ENCODE data around the gene CACNA2D1.

DNA sequence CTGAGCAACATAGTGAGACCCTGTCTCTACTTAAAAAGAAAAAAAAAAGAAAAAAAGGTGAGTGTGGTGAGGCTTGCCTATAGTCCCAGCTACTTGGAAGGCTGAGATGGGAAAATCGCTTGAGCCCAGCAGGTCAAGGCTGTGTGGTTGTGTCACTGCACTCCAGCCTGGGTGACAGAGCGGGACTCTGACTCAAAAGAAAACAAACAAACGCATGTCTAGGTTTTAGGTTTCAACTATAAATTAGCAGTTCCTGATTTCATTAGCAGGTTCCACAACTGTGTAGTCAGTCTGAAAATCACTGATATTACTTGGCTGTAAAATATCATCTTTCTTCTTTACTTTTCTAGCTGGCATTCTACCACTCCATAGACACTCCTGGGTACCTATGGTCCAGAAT is 518.0 kb downstream of the CACNA2D1 start:
- TF ChIP-seq, protein P1, sequence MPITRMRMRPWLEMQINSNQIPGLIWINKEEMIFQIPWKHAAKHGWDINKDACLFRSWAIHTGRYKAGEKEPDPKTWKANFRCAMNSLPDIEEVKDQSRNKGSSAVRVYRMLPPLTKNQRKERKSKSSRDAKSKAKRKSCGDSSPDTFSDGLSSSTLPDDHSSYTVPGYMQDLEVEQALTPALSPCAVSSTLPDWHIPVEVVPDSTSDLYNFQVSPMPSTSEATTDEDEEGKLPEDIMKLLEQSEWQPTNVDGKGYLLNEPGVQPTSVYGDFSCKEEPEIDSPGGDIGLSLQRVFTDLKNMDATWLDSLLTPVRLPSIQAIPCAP (CRISPR knock-in tag; IDR thresholded peaks at IDR 0.05; ENCODE audit: borderline replicate concordance) = no peak
- TF ChIP-seq LCOR (CRISPR knock-in tag; IDR thresholded peaks at IDR 0.05) = no peak
- TF ChIP-seq EZH2 (IDR thresholded peaks at IDR 0.05; ENCODE audit: borderline replicate concordance, low read depth, low read length) = no peak
- TF ChIP-seq, protein P2, sequence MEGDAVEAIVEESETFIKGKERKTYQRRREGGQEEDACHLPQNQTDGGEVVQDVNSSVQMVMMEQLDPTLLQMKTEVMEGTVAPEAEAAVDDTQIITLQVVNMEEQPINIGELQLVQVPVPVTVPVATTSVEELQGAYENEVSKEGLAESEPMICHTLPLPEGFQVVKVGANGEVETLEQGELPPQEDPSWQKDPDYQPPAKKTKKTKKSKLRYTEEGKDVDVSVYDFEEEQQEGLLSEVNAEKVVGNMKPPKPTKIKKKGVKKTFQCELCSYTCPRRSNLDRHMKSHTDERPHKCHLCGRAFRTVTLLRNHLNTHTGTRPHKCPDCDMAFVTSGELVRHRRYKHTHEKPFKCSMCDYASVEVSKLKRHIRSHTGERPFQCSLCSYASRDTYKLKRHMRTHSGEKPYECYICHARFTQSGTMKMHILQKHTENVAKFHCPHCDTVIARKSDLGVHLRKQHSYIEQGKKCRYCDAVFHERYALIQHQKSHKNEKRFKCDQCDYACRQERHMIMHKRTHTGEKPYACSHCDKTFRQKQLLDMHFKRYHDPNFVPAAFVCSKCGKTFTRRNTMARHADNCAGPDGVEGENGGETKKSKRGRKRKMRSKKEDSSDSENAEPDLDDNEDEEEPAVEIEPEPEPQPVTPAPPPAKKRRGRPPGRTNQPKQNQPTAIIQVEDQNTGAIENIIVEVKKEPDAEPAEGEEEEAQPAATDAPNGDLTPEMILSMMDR (IDR thresholded peaks at IDR 0.05 in 2 of 3, conservative IDR thresholded peaks at IDR 0.05 in 1 of 3; ENCODE audit: insufficient read depth in 2 of 3, low read depth in 1 of 3, low read length in 3 of 3) = no peak
- no peak for TF ChIP-seq POLR2AphosphoS5 (IDR thresholded peaks at IDR 0.05; ENCODE audit: control insufficient read depth, insufficient read depth, low read depth, low read length)
- no peak for TF ChIP-seq TBL1XR1 (IDR thresholded peaks at IDR 0.05; ENCODE audit: low read length in 2 of 2)
- no peak for TF ChIP-seq MTA2 (IDR thresholded peaks at IDR 0.05; ENCODE audit: low read depth)
- no peak for TF ChIP-seq RAD21 (CRISPR knock-in tag; conservative IDR thresholded peaks at IDR 0.05 in 1 of 2, IDR thresholded peaks at IDR 0.05 in 1 of 2)

Measured in K562 (cell line).